Breast epithelium (tissue), 3 donors: Measurements from ENCODE around the gene CDC42SE2.

Experiments
- CTCF ChIP-seq, 3 donors: fragments of 450-650 bp; IDR thresholded peaks; one replicate each; pipeline ENCODE4 v1.5.1; 2016 to 2017; ENCODE audit warnings: antibody characterized with exemption in 3 of 3, mild to moderate bottlenecking in 3 of 3, moderate library complexity in 3 of 3
- POLR2A ChIP-seq: fragments of 450-650 bp; IDR thresholded peaks from one replicate; pipeline ENCODE4 v1.6.1; 2016; ENCODE audit warnings: antibody characterized with exemption, mild to moderate bottlenecking, moderate library complexity

GRCh38 chr5:131396630-131397273 lies 132.9 kb downstream of the CDC42SE2 start:
- TF ChIP-seq CTCF (IDR thresholded peaks at IDR 0.05) = no peak
- TF ChIP-seq POLR2A = no peak
